Measurements from ENCODE around the gene SLC11A1.

Gene SLC11A1

GRCh38 chr2:218396688-218397462 lies 14.8 kb downstream of the SLC11A1 start (continued):
- TF ChIP-seq ZFP69B (tag by site-specific recombination; IDR thresholded peaks at IDR 0.05) (no peak), KLF16 (tag by site-specific recombination; IDR thresholded peaks at IDR 0.05) (0 out of 2 replicates have a peak, but pooled peaks have one; percentile 15), PRDM2 (tag by site-specific recombination; IDR thresholded peaks at IDR 0.05; ENCODE audit: borderline replicate concordance) (no peak), ZNF558 (tag by site-specific recombination; IDR thresholded peaks at IDR 0.05) (no peak), SALL2 (tag by site-specific recombination; IDR thresholded peaks at IDR 0.05; ENCODE audit: borderline replicate concordance) (no peak), ZNF623 (tag by site-specific recombination; IDR thresholded peaks at IDR 0.05) (no peak), ZNF138 (tag by site-specific recombination; IDR thresholded peaks at IDR 0.05; ENCODE audit: borderline replicate concordance) (no peak), ZNF530 (tag by site-specific recombination; IDR thresholded peaks at IDR 0.05; ENCODE audit: low read depth) (no peak), ZNF132 (tag by site-specific recombination; IDR thresholded peaks at IDR 0.05; ENCODE audit: borderline replicate concordance) (no peak), ZNF426 (tag by site-specific recombination; IDR thresholded peaks at IDR 0.05) (no peak), ZNF19 (tag by site-specific recombination; IDR thresholded peaks at IDR 0.05; ENCODE audit: low read depth) (no peak), KLF1 (tag by site-specific recombination; IDR thresholded peaks at IDR 0.05) (peak; percentile 48; the same call in 1 of the 2 replicates), ZNF747 (tag by site-specific recombination; IDR thresholded peaks at IDR 0.05) (no peak), GLI2 (tag by site-specific recombination; IDR thresholded peaks at IDR 0.05; ENCODE audit: borderline replicate concordance, low read depth) (no peak), ZNF571 (tag by site-specific recombination; IDR thresholded peaks at IDR 0.05) (no peak), HOXD13 (CRISPR knock-in tag; IDR thresholded peaks at IDR 0.05; ENCODE audit: borderline replicate concordance) (no peak), ZNF791 (tag by site-specific recombination; IDR thresholded peaks at IDR 0.05) (no peak), ZNF473 (tag by site-specific recombination; IDR thresholded peaks at IDR 0.05) (no peak), ZFHX2 (tag by site-specific recombination; conservative IDR thresholded peaks at IDR 0.05) (no peak), HIC1 (tag by site-specific recombination; IDR thresholded peaks at IDR 0.05) (peak; percentile 95), ZFP3 (tag by site-specific recombination; IDR thresholded peaks at IDR 0.05; ENCODE audit: low read depth) (no peak), ZNF114 (tag by site-specific recombination; IDR thresholded peaks at IDR 0.05) (no peak), GFI1B (tag by site-specific recombination; IDR thresholded peaks at IDR 0.05) (no peak), ZNF629 (tag by site-specific recombination; IDR thresholded peaks at IDR 0.05) (peak; percentile 42; the same call in 1 of the 2 replicates), ZNF785 (tag by site-specific recombination; IDR thresholded peaks at IDR 0.05) (no peak), ZNF423 (tag by site-specific recombination; IDR thresholded peaks at IDR 0.05) (no peak)
- TF ChIP-seq, protein P1, sequence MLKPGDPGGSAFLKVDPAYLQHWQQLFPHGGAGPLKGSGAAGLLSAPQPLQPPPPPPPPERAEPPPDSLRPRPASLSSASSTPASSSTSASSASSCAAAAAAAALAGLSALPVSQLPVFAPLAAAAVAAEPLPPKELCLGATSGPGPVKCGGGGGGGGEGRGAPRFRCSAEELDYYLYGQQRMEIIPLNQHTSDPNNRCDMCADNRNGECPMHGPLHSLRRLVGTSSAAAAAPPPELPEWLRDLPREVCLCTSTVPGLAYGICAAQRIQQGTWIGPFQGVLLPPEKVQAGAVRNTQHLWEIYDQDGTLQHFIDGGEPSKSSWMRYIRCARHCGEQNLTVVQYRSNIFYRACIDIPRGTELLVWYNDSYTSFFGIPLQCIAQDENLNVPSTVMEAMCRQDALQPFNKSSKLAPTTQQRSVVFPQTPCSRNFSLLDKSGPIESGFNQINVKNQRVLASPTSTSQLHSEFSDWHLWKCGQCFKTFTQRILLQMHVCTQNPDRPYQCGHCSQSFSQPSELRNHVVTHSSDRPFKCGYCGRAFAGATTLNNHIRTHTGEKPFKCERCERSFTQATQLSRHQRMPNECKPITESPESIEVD (tag by site-specific recombination; IDR thresholded peaks at IDR 0.05), result no peak
- TF ChIP-seq, protein P2, sequence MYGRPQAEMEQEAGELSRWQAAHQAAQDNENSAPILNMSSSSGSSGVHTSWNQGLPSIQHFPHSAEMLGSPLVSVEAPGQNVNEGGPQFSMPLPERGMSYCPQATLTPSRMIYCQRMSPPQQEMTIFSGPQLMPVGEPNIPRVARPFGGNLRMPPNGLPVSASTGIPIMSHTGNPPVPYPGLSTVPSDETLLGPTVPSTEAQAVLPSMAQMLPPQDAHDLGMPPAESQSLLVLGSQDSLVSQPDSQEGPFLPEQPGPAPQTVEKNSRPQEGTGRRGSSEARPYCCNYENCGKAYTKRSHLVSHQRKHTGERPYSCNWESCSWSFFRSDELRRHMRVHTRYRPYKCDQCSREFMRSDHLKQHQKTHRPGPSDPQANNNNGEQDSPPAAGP (tag by site-specific recombination; IDR thresholded peaks at IDR 0.05), result peak; percentile 56; the same call in 1 of the 2 replicates
